ENCODE data around the gene WHRN.

The WHRN gene

GRCh38 chr9:114445616-114446015 is 59.7 kb downstream of the WHRN start:
- TF ChIP-seq, protein P1, sequence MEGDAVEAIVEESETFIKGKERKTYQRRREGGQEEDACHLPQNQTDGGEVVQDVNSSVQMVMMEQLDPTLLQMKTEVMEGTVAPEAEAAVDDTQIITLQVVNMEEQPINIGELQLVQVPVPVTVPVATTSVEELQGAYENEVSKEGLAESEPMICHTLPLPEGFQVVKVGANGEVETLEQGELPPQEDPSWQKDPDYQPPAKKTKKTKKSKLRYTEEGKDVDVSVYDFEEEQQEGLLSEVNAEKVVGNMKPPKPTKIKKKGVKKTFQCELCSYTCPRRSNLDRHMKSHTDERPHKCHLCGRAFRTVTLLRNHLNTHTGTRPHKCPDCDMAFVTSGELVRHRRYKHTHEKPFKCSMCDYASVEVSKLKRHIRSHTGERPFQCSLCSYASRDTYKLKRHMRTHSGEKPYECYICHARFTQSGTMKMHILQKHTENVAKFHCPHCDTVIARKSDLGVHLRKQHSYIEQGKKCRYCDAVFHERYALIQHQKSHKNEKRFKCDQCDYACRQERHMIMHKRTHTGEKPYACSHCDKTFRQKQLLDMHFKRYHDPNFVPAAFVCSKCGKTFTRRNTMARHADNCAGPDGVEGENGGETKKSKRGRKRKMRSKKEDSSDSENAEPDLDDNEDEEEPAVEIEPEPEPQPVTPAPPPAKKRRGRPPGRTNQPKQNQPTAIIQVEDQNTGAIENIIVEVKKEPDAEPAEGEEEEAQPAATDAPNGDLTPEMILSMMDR (IDR thresholded peaks at IDR 0.05; ENCODE audit: borderline replicate concordance, insufficient read depth, low read depth, low read length): no peak
- H3K4me3 ChIP-seq (ENCODE audit: low read depth, low read length): no peak overlapping the region

GRCh38 chr9:114442022-114442421 is 63.3 kb downstream of the WHRN start:
- H3K4me3 ChIP-seq (ENCODE audit: low read depth, low read length): no peak overlapping the region
- TF ChIP-seq, protein P1 (IDR thresholded peaks at IDR 0.05; ENCODE audit: borderline replicate concordance, insufficient read depth, low read depth, low read length): no peak

GRCh38 chr9:114437401-114437893 is 67.8 kb downstream of the WHRN start:
- TF ChIP-seq, protein P1 (IDR thresholded peaks at IDR 0.05; ENCODE audit: borderline replicate concordance, insufficient read depth, low read depth, low read length): no peak
- H3K4me3 ChIP-seq (ENCODE audit: low read depth, low read length): no peak overlapping the region

DNA sequence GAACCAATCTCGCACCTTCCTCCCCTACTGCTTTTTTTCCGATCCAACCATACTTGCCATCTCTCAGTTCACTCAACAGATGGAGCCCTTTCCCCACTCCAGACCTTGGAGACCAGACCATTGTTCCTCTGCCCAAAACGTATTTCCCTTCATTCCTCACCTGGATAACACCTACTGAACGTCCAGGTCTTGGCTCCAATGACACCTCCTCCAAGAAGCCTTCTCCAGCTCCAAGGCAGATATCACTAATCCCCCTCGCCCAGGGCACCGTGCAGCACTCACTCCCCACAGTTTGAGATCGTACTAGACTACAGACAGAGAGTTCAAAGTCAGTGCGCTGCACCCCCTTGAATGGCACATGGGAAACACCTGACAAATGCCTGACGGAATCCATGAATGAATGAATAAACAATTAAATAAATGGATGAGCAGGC is 70.4 kb downstream of the WHRN start:
- TF ChIP-seq, protein P1 (IDR thresholded peaks at IDR 0.05; ENCODE audit: borderline replicate concordance, insufficient read depth, low read depth, low read length): peak; percentile 58
- no peak overlapping the region for H3K4me3 ChIP-seq (ENCODE audit: low read depth, low read length)

DNA sequence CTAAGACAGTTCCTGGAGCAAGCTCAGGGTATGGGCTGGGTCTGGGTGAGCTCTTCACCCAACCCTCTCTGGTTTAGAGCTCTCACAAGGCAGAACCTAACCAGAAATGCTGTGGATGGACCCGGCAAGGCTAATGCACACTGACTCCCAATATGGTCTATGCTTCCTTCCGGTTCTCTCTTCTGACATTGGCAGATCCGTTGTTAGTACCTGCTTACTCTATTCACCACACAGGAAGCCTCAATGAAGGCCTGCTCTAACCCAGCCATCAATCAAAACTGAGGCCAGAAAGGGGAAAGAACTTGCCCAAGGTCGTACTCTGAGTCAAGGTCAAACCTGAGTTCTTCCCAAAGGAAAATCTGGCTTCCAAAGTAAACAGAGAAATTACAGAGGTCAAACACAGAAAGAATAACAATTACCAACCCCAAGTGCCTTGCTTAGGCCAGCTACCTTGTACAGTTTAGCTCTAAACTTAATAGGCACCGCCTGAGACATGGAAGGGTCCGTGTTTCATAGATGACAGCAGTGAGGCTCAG is 71.5 kb downstream of the WHRN start:
- no peak overlapping the region for H3K4me3 ChIP-seq (ENCODE audit: low read depth, low read length)
- TF ChIP-seq, protein P1 (IDR thresholded peaks at IDR 0.05; ENCODE audit: borderline replicate concordance, insufficient read depth, low read depth, low read length): no peak

GRCh38 chr9:114433086-114433485 is 72.2 kb downstream of the WHRN start:
- TF ChIP-seq, protein P1 (IDR thresholded peaks at IDR 0.05; ENCODE audit: borderline replicate concordance, insufficient read depth, low read depth, low read length): no peak
- H3K4me3 ChIP-seq (ENCODE audit: low read depth, low read length): no peak overlapping the region

GRCh38 chr9:114432323-114433067 is 72.8 kb downstream of the WHRN start:
- TF ChIP-seq, protein P1 (IDR thresholded peaks at IDR 0.05; ENCODE audit: borderline replicate concordance, insufficient read depth, low read depth, low read length): no peak

More at GRCh38 chr9:114432323-114433067, 72.8 kb downstream of the WHRN start:
- H3K4me3 ChIP-seq (ENCODE audit: low read depth, low read length): no peak overlapping the region
